Stimulated activated CD4-positive, alpha-beta T cell treated with anti-CD3 and anti-CD28 coated beads, TNF-alpha, amount 100 ng/mL, for 4 hours (primary cell): ENCODE measurements around the gene ATF7IP2.

Source experiments
- DNase-seq, 3 experiments: peaks; one replicate each; pipeline ENCODE4 v3.0.0-alpha.2; 2020; ENCODE audit warnings: low read depth in 3 of 3

ATF7IP2 gene

GRCh38 chr16:10511829-10512228 is 126.0 kb downstream of the ATF7IP2 start:
- DNase-seq: no peak

GRCh38 chr16:10514369-10515055 is 128.7 kb downstream of the ATF7IP2 start:
- DNase-seq: no peak

- DNase-seq: no peak
Measured at GRCh38 chr16:10517868-10518267, 132.0 kb downstream of the ATF7IP2 start.

DNA sequence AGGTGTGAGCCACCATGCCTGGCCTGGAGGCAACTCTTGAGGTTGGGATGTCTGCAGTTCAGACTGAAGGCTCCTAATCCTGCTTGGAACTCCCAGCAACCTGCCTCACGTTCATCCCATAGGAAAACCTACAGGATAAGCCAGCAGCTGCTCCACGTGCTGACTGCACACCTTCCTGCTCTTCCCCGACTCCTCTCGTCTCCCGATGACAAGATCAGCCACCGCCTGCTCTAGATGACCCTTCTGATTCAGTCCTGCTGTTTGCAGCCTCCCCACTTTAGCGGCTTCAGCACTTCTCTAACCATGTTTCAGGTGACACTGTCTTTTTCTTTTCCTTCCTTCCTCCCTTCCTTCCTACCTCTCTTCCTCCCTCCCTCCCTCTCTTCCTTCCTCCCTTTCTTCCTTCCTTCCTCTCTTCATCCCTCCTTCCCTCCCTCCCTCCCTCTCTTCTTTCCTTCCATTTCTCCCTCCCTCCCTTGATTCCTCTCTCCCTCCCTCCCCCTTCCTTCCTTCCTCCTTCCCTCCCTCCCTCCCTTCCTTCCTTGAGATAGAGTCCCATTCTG is 132.7 kb downstream of the ATF7IP2 start:
- DNase-seq: no peak

DNA sequence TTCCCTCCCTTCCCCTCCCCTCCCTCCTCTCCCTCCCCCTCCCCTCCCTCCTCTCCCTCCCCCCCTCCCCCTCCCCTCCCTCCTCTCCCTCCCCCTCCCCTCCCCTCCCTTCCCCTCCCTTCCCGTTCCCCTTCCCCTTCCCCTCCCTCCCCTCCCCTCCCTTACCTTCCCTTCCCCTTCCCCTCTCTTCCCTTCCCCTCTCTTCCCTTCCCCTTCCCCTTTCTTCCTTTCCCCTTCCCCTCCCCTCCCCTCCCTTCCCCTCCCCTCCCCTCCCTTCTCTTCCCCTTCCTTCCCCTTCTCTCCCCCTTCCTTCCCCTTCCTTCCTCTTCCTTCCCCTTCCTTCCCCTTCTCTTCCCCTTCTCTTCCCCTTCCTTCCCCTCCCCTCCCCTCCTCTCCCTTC is 133.4 kb downstream of the ATF7IP2 start:
- no peak for DNase-seq

GRCh38 chr16:10519929-10520868 is 134.3 kb downstream of the ATF7IP2 start:
- no peak for DNase-seq

GRCh38 chr16:10520869-10521578 is 135.2 kb downstream of the ATF7IP2 start:
- no peak for DNase-seq

DNA sequence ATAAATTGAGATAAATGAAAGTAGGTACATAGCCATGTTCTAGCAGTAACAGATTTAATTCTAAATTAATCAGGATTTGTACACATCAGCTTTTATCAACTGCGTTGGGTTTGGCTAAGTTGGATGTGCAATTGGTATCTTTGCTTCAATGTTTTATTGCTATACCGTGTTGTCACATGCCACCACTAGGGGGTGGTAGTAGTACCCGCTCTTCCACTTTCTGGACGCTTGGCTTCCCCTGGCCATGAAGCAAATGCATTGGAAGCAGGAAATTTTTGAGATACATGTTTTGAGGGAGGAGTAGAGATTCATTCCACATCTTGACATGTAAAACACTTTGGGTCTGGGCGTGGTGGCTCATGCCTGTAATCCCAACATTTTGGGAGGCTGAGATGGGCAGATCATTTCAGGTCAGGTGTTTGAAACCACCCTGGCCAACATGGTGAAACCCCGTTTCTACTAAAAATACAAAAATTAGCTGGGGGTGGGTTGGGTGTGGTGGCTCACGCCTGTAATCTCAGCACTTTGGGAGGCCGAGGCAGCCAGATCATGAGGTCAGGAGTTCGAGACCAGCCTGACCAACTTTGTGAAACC is 135.9 kb downstream of the ATF7IP2 start:
- DNase-seq: no peak

GRCh38 chr16:10522966-10523365 is 137.1 kb downstream of the ATF7IP2 start:
- no peak for DNase-seq

DNA sequence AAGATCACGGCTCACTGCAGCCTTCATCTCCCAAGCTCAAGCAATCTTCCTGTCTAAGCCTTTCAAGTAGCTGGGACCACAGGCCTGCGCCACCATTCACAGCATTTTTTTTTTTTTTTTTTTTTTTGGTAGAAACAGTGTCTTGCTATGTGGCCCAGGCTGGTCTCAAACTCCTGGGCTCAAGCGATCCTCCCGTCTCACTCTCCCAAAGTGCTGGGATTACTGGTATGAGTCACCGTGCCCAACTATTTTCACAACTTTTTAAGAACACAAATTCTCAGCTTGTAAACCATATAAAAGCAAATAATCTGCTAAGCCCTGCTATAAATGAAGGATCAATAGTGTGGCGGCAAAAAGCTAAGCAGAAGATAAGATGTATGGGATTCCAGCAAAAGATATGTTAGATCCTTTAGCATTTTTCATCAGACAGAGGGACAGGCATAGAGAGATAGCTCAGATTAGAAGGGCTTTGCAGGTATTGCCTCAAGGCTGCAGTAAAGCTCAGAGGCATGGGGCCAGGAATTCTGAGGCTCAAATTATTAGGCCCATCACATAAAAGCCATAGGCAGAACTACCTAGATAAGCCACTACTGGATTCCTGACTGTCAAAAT is 139.5 kb downstream of the ATF7IP2 start:
- DNase-seq: no peak

DNA sequence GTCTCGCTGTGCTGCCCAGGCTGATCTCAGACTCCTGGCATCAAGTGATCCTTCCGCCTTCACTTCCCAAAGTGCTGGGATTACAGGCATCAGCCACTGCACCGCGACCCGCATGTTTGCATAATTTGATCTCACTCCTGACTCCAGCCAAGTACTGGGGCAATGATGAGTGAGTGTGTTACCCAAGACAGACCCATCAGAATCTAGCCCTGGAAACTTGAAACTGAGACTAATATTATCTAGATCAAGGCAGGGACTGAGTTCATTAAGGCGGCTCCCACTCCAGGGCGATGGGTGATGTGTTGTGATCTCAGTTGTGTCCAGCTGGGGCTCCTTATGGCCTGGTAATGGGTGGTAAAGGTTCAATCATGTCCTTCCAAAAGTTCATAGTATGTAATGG is 141.1 kb downstream of the ATF7IP2 start:
- DNase-seq: no peak

GRCh38 chr16:10528635-10529034 is 142.8 kb downstream of the ATF7IP2 start:
- no peak for DNase-seq

GRCh38 chr16:10529895-10530669 is 144.2 kb downstream of the ATF7IP2 start:
- no peak for DNase-seq

DNA sequence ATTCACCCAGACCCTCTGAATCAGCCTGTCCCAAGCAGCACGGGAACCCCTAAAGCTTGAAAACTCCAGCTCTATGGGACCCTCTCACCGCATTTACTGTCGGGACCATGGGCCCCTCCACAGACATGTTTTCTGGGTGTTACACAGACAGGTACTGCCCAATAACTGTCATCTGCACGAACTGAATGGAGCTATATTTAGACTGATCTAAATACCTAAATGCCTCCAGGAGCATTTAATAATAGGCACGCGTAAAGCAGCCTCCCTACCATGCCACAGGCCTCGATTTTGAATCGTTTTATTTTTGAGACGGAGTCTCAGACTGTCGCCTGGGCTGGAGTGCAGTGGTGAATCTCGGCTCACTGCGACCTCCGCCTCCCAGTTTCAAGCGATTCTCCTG is 144.8 kb downstream of the ATF7IP2 start:
- DNase-seq: no peak

- DNase-seq: no peak
Measured at GRCh38 chr16:10531582-10531981, 145.7 kb downstream of the ATF7IP2 start.
